ENCODE data around the gene TXN2. TPM values are rescaled to one million over a fixed set of nuclear protein-coding genes. Genes with fewer than 3 reads are reported as not detected.
"Not testable (repeated sequence)": the region's sequence is repeated elsewhere in the genome, so short reads cannot be mapped to it uniquely, and the experiment has no call there.

TXN2 gene
- total RNA-seq, 3 donors from 2014 or later: 73.2 to 101 (median 95.8) TPM

DNA sequence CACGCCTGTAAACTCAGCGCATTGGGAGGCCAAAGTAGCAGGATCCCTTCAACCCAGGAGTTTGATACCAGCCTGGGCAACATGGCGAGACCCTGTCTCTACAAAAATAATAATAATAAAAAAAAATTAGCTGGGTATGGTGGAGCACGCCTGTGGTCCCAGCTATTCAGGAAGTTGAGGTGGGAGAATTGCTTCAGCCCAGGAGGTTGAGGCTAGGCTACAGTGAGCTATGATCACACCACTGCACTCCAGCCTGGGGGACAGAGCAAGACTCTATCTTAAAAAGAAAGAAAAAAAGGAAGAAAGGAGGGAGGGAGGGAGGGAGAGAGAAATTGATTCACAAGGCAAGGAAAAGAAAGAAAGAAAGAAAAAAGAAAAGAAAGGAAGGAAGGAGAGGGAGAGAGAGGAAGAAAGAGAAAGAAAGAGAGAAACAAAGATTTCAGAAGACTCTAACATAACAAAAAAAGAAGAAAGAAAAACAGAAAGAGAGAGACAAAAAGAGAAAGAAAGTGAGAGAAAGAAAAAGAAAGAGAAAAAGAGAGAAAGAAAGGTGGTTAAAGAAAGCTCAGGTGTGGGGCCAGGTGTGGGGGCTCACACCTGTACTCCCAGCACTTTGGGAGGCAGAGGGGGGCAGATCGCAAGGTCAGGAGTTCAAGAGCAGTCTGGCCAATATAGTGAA is 56.4 kb downstream of the TXN2 start:
- Histone ChIP-seq H3K4me1 (ENCODE audit: low read depth) (peaks cover 20% of the 10 kb centered on the region), H3K4me3 (no peak overlapping the region), H3K36me3 (ENCODE audit: low read depth) (no peaks in the 10 kb centered on the region), H3K9me3 (no peaks in the 10 kb centered on the region)
- intact Hi-C loops (cut with DNase I, micrococcal nuclease): no loop called here
- no peak for ATAC-seq
- no peak for TF ChIP-seq CTCF (IDR thresholded peaks at IDR 0.05)
- DNase-seq: no peak

DNA sequence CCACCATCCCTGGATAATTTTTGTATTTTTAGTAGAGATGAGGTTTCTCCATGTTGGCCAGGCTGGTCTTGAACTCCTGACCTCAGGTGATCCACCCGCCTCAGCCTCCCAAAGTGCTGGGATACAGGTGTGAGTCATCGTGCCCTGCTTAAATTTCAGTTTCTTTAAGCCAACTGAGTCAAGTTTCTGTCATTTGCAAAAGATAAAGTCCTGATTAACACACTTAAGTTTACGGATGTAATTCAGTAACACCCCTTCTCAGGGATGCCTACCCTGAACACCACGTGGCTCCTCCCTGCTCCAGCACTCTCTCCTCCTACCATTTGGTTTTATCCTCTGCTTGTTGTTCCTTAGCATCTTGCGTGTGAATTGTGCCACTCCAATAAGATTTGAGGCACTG is 57.0 kb downstream of the TXN2 start:
- not testable (repeated sequence) for ATAC-seq

GRCh38 chr22:36423461-36424404 is 57.7 kb downstream of the TXN2 start:
- H3K36me3 ChIP-seq (ENCODE audit: low read depth): no peaks in the 10 kb centered on the region
- no peak for ATAC-seq
- intact Hi-C loops (cut with DNase I, micrococcal nuclease): no loop called here
- DNase-seq: no peak
- H3K9me3 ChIP-seq: no peaks in the 10 kb centered on the region
- peaks cover 31% of the 10 kb centered on the region for H3K4me1 ChIP-seq (ENCODE audit: low read depth)
- H3K4me3 ChIP-seq: no peak overlapping the region
- no peak for TF ChIP-seq CTCF (IDR thresholded peaks at IDR 0.05)

More for the DNA sequence above, 57.0 kb downstream of the TXN2 start:
- H3K9me3 ChIP-seq; intact Hi-C loops (cut with DNase I, micrococcal nuclease); DNase-seq; H3K4me3 ChIP-seq; H3K36me3 ChIP-seq (ENCODE audit: low read depth): not testable (repeated sequence)
- H3K4me1 ChIP-seq (ENCODE audit: low read depth): peaks cover 26% of the 10 kb centered on the region

GRCh38 chr22:36422287-36423014 is 59.0 kb downstream of the TXN2 start:
- no peak for ATAC-seq
- peaks cover 38% of the 10 kb centered on the region for H3K4me1 ChIP-seq (ENCODE audit: low read depth)
- no peaks in the 10 kb centered on the region for H3K36me3 ChIP-seq (ENCODE audit: low read depth)
- no peak for TF ChIP-seq CTCF (IDR thresholded peaks at IDR 0.05)
- no peak overlapping the region for H3K4me3 ChIP-seq
- intact Hi-C loops (cut with DNase I, micrococcal nuclease): no loop called here
- no peaks in the 10 kb centered on the region for H3K9me3 ChIP-seq
- DNase-seq: no peak

- peaks cover 40% of the 10 kb centered on the region for H3K4me1 ChIP-seq (ENCODE audit: low read depth)
- no peak for DNase-seq
- peak; percentile 16 for ATAC-seq
- no peak for TF ChIP-seq CTCF (IDR thresholded peaks at IDR 0.05)
- no peak overlapping the region for H3K4me3 ChIP-seq
- intact Hi-C loops (cut with DNase I, micrococcal nuclease): no loop called here
- no peaks in the 10 kb centered on the region for H3K9me3 ChIP-seq
- H3K36me3 ChIP-seq (ENCODE audit: low read depth): no peaks in the 10 kb centered on the region
Observed at GRCh38 chr22:36419912-36420882, 61.2 kb downstream of the TXN2 start.
